Keratinocyte (primary cell): ENCODE results near the gene CBR3. TPM values are rescaled to one million over a fixed set of nuclear protein-coding genes. Genes with fewer than 3 reads are reported as not detected.

Source experiments
- DNase-seq: peaks from one replicate; pipeline ENCODE4 v3.0.0-alpha.2; 2011; ENCODE audit warnings: low read depth, missing footprints, low spot score
- FAIRE-seq: peaks from 2 replicates; lab custom pipeline; 2011; peaks lifted over from hg19 to GRCh38; lab: Jason Lieb, UNC
- H2AFZ ChIP-seq: 2 replicates; pipeline ENCODE4 v1.6.0; 2012; ENCODE audit warnings: low read length, control low read depth, inconsistent platforms; ENCODE audit not compliant: control insufficient read depth
- H3K27ac ChIP-seq: 2 replicates; pipeline ENCODE4 v1.5.1; 2011; ENCODE audit warnings: low read length; ENCODE audit not compliant: control insufficient read depth, insufficient read depth
- H3K27me3 ChIP-seq: 3 replicates; pipeline ENCODE4 v1.6.0; 2011; ENCODE audit warnings: low read length; ENCODE audit not compliant: control insufficient read depth, insufficient read depth; ENCODE audit errors: extremely low read depth
- H3K36me3 ChIP-seq, 2 experiments: 2 replicates in 1 of 2; 3 replicates in 1 of 2; pipeline ENCODE4 v1.5.1; 2011; ENCODE audit warnings: low read length in 2 of 2, mild to moderate bottlenecking in 1 of 2; ENCODE audit not compliant: control insufficient read depth in 2 of 2, insufficient read depth in 2 of 2; ENCODE audit errors: extremely low read depth in 1 of 2
- H3K4me1 ChIP-seq: 3 replicates; pipeline ENCODE4 v1.5.1; 2011; ENCODE audit warnings: low read length; ENCODE audit not compliant: control insufficient read depth, insufficient read depth; ENCODE audit errors: extremely low read depth
- H3K4me2 ChIP-seq: 3 replicates; pipeline ENCODE4 v1.6.0; 2011; ENCODE audit warnings: low read depth, low read length; ENCODE audit not compliant: control insufficient read depth, insufficient read depth; ENCODE audit errors: extremely low read depth
- H3K4me3 ChIP-seq, 3 experiments: fragments of 200-600 bp in 1 of 3; sonication (generic) in 1 of 3; 2 replicates in 2 of 3; 3 replicates in 1 of 3; pipeline ENCODE4 v1.5.1; 2011 to 2016; ENCODE audit warnings: low read length in 3 of 3, mild to moderate bottlenecking in 3 of 3, control low read depth in 2 of 3, inconsistent platforms in 1 of 3, low read depth in 1 of 3, mixed read lengths in 1 of 3, mixed run types in 1 of 3, moderate library complexity in 1 of 3; ENCODE audit not compliant: control insufficient read depth in 2 of 3, insufficient read depth in 2 of 3; ENCODE audit errors: extremely low read depth in 1 of 3
- H3K79me2 ChIP-seq: 2 replicates; pipeline ENCODE4 v1.6.0; 2012; ENCODE audit warnings: low read length; ENCODE audit not compliant: control insufficient read depth, insufficient read depth
- H3K9ac ChIP-seq: 3 replicates; pipeline ENCODE4 v1.6.0; 2011; ENCODE audit warnings: low read length; ENCODE audit not compliant: control insufficient read depth, insufficient read depth; ENCODE audit errors: extremely low read depth
- H3K9me1 ChIP-seq: 3 replicates; pipeline ENCODE4 v1.6.0; 2011; ENCODE audit warnings: low read length; ENCODE audit not compliant: control insufficient read depth, insufficient read depth; ENCODE audit errors: extremely low read depth
- H3K9me3 ChIP-seq: 2 replicates; pipeline ENCODE4 v1.5.1; 2012; ENCODE audit warnings: low read depth, low read length; ENCODE audit not compliant: control insufficient read depth
- H4K20me1 ChIP-seq: 3 replicates; pipeline ENCODE4 v1.6.0; 2011; ENCODE audit warnings: low read length; ENCODE audit not compliant: control insufficient read depth, insufficient read depth; ENCODE audit errors: extremely low read depth
- CTCF ChIP-seq, 3 experiments: IDR thresholded peaks in 1 of 3; conservative IDR thresholded peaks in 1 of 3; optimal IDR thresholded peaks in 1 of 3; 2 replicates in 2 of 3; 3 replicates in 1 of 3; pipeline versions ENCODE3 to v1.5.1; 2011; ENCODE audit warnings: low read length in 3 of 3, mild to moderate bottlenecking in 3 of 3, moderate library complexity in 2 of 3, control low read depth in 1 of 3, inconsistent platforms in 1 of 3; ENCODE audit not compliant: insufficient read depth in 2 of 3; ENCODE audit errors: extremely low read depth in 1 of 3
- EZH2 ChIP-seq: IDR thresholded peaks from one replicate; pipeline ENCODE4 v1.6.1; 2012; ENCODE audit warnings: inconsistent platforms, mild to moderate bottlenecking, low read length, moderate library complexity
- dilution Hi-C: fragments of 300-500 bp; cut with MboI; formaldehyde crosslinking; loops from one replicate; pipeline ENCODE4 v1.7.0; 2020; ENCODE audit warnings: low sequenced_read_pairs; ENCODE audit not compliant: extremely low pct_ligation_motif_present
- polyA plus RNA-seq, 5 experiments: library from polyadenylated mRNA; depleted of rRNA in 3 of 5; stranded (reverse) in 3 of 5; stranded (forward) in 1 of 5; unstranded in 1 of 5; fragments of >200 nt; gene quantifications; 1 replicate in 1 of 5; 2 replicates in 3 of 5; 3 replicates in 1 of 5; pipeline versions ENCODE4 v1.2.1 to v1.2.3, GENCODE V29; 2011 to 2012; ENCODE audit warnings: missing spikeins in 2 of 5, low read depth in 1 of 5, low replicate concordance in 1 of 5

Gene CBR3
- polyA plus RNA-seq, 1 donor (not counting 4 experiments of a cell fraction or from before 2014, with no cell fraction given) = 1.3 TPM

- Histone ChIP-seq H3K4me2 (no peak overlapping the region), H3K27ac (no peak overlapping the region), H3K27me3 (no peaks in the 10 kb centered on the region), H3K4me1 (peaks cover 11% of the 10 kb centered on the region), H3K36me3 (no peaks in the 10 kb centered on the region), H2AFZ (no peak overlapping the region), H3K79me2 (no peaks in the 10 kb centered on the region), H3K9me3 (no peaks in the 10 kb centered on the region), H4K20me1 (no peaks in the 10 kb centered on the region), H3K9ac (no peak overlapping the region), H3K4me3 (no peak overlapping the region), H3K9me1 (no peaks in the 10 kb centered on the region)
- dilution Hi-C loops = no loop called here
- FAIRE-seq (no peak), DNase-seq (no peak)
- no peak for TF ChIP-seq CTCF (optimal IDR thresholded peaks at IDR 0.05 in 1 of 3, IDR thresholded peaks at IDR 0.05 in 1 of 3, conservative IDR thresholded peaks at IDR 0.05 in 1 of 3; ENCODE audit: extremely low read depth in 1 of 3, insufficient read depth in 2 of 3, low read length in 3 of 3)
- TF ChIP-seq EZH2 = no peak
Measured at GRCh38 chr21:36159356-36159921, 24.6 kb downstream of the CBR3 start.

- no peaks in the 10 kb centered on the region for H3K27me3 ChIP-seq
- no peaks in the 10 kb centered on the region for H3K36me3 ChIP-seq
- no peak for FAIRE-seq
- no peak overlapping the region for H3K9ac ChIP-seq
- peaks cover 5% of the 10 kb centered on the region for H3K4me1 ChIP-seq
- H3K4me3 ChIP-seq = no peak overlapping the region
- dilution Hi-C loops = no loop called here
- H4K20me1 ChIP-seq = no peaks in the 10 kb centered on the region
- H3K9me3 ChIP-seq = no peaks in the 10 kb centered on the region
- no peak for TF ChIP-seq EZH2
- TF ChIP-seq CTCF (optimal IDR thresholded peaks at IDR 0.05 in 1 of 3, IDR thresholded peaks at IDR 0.05 in 1 of 3, conservative IDR thresholded peaks at IDR 0.05 in 1 of 3; ENCODE audit: extremely low read depth in 1 of 3, insufficient read depth in 2 of 3, low read length in 3 of 3) = no peak
- no peak for DNase-seq
- H3K4me2 ChIP-seq = no peak overlapping the region
- H3K27ac ChIP-seq = no peak overlapping the region
- no peaks in the 10 kb centered on the region for H3K79me2 ChIP-seq
- no peaks in the 10 kb centered on the region for H3K9me1 ChIP-seq
- H2AFZ ChIP-seq = no peak overlapping the region
Measured at GRCh38 chr21:36160850-36161178, 25.9 kb downstream of the CBR3 start.
